GM12878 (cell line): ENCODE data around the gene UNC45A. TPM values are rescaled to one million over a fixed set of nuclear protein-coding genes. Genes with fewer than 3 reads are reported as not detected.
A peak's percentile ranks its signal among the peaks of the same experiment; 100 is the strongest.

Experiments
- ATAC-seq: fragments of 200-7000 bp; cut with Tn5 transposase; 3 replicates; pipeline ENCODE4 v1.9.1; 2020; ENCODE audit warnings: mild to moderate bottlenecking, moderate library complexity
- BruUV-seq: library from RNA; stranded (reverse); fragments of 400-500 nt; replicated peaks from 2 replicates; lab custom pipeline; 2021; lab: Mats Ljungman, UMichigan
- CTCF ChIA-PET: fragments of 300-600 bp; sonication (Branson Sonifier 250); formaldehyde crosslinking; extraction: SDS; loops from one replicate; lab custom pipeline; 2021; ENCODE audit warnings: inconsistent platforms; lab: Yijun Ruan, JAX
- POLR2A ChIA-PET: fragments of 350-600 bp; formaldehyde crosslinking; extraction: SDS; loops from one replicate; lab custom pipeline; 2021; ENCODE audit warnings: inconsistent platforms; lab: Charles Lee
- RAD21 ChIA-PET: fragments of 300-600 bp; sonication (Branson Sonifier 250); formaldehyde crosslinking; loops from one replicate; lab custom pipeline; 2023; ENCODE audit warnings: antibody characterized with exemption; ENCODE audit not compliant: unreplicated experiment; lab: Charles Lee
- SMC1A ChIA-PET: fragments of 300-600 bp; sonication (Branson Sonifier 250); formaldehyde crosslinking; loops from one replicate; lab custom pipeline; 2023; ENCODE audit not compliant: unreplicated experiment, uncharacterized antibody; lab: Charles Lee
- DNase-seq: peaks from one replicate; pipeline ENCODE4 v3.0.0-alpha.2; 2011; ENCODE audit warnings: low read depth, low spot score
- FAIRE-seq: peaks from 3 replicates; lab custom pipeline; 2011; peaks lifted over from hg19 to GRCh38; lab: Jason Lieb, UNC
- H2AFZ ChIP-seq: 2 replicates; pipeline ENCODE4 v1.6.0; 2011; ENCODE audit warnings: low read depth, low read length, control low read depth; ENCODE audit not compliant: control insufficient read depth
- H3K27ac ChIP-seq: 2 replicates; pipeline ENCODE4 v1.5.1; 2011; ENCODE audit warnings: control low read depth; ENCODE audit not compliant: control insufficient read depth, insufficient read depth
- H3K27me3 ChIP-seq, 2 experiments: replicated peaks in 1 of 2; 2 replicates each; pipeline versions ENCODE4 v1.6.0 to v1.6.1; 2011; ENCODE audit warnings: low read length in 1 of 2; ENCODE audit not compliant: control insufficient read depth in 2 of 2, insufficient read depth in 2 of 2
- H3K36me3 ChIP-seq, 2 experiments: 2 replicates each; pipeline ENCODE4 v1.5.1; 2011; ENCODE audit warnings: low read length in 1 of 2; ENCODE audit not compliant: control insufficient read depth in 2 of 2, insufficient read depth in 2 of 2
- H3K4me1 ChIP-seq: 2 replicates; pipeline ENCODE4 v1.6.1; 2011; ENCODE audit warnings: mild to moderate bottlenecking, low read length, moderate library complexity, mixed read lengths; ENCODE audit not compliant: control insufficient read depth, insufficient read depth
- H3K4me2 ChIP-seq: 2 replicates; pipeline ENCODE4 v1.6.0; 2011; ENCODE audit warnings: control low read depth; ENCODE audit not compliant: control insufficient read depth, insufficient read depth
- H3K4me3 ChIP-seq: fragments of 200-600 bp; sonication (generic); 2 replicates; pipeline ENCODE4 v1.5.1; 2016
- H3K79me2 ChIP-seq: 2 replicates; pipeline ENCODE4 v1.6.0; 2011; ENCODE audit warnings: low read length; ENCODE audit not compliant: control insufficient read depth, insufficient read depth
- H3K9ac ChIP-seq: 2 replicates; pipeline ENCODE4 v1.8.0; 2011; ENCODE audit warnings: low read length, control low read depth, mixed read lengths; ENCODE audit not compliant: control insufficient read depth, insufficient read depth
- H3K9me3 ChIP-seq: replicated peaks from 3 replicates; pipeline ENCODE4 v1.5.1; 2011; ENCODE audit warnings: mild to moderate bottlenecking, low read length; ENCODE audit not compliant: control insufficient read depth, insufficient read depth
- H4K20me1 ChIP-seq: 2 replicates; pipeline ENCODE4 v1.6.0; 2011; ENCODE audit not compliant: control insufficient read depth, insufficient read depth
- ASH2L ChIP-seq: fragments of 300-600, 200-600 bp; sonication (generic); IDR thresholded peaks from 2 replicates; pipeline ENCODE4 v1.6.1; 2017; ENCODE audit warnings: low read depth, mild to moderate bottlenecking, borderline replicate concordance
- BACH1 ChIP-seq: fragments of 450-650 bp; IDR thresholded peaks from 2 replicates; pipeline ENCODE4 v1.6.1; 2017; ENCODE audit warnings: mild to moderate bottlenecking, borderline replicate concordance
- MTA2 ChIP-seq: fragments of 450-650 bp; IDR thresholded peaks from 2 replicates; pipeline ENCODE4 v1.6.1; 2016; ENCODE audit warnings: low read depth, mild to moderate bottlenecking, moderate library complexity
- POLR2A ChIP-seq: IDR thresholded peaks from 2 replicates; pipeline ENCODE4 v1.6.1; 2011; ENCODE audit warnings: low read depth, mild to moderate bottlenecking, low read length
- SPI1 ChIP-seq: IDR thresholded peaks from 2 replicates; pipeline ENCODE4 v1.6.1; 2011; ENCODE audit warnings: low read depth, mild to moderate bottlenecking, low read length, moderate library complexity, borderline replicate concordance; ENCODE audit not compliant: insufficient read depth
- YBX1 ChIP-seq: fragments of 450-650 bp; IDR thresholded peaks from 2 replicates; pipeline ENCODE4 v1.6.1; 2016; ENCODE audit warnings: antibody characterized with exemption
- ZZZ3 ChIP-seq: IDR thresholded peaks from 2 replicates; pipeline ENCODE4 v1.6.1; 2011; ENCODE audit warnings: low read depth; ENCODE audit not compliant: control insufficient read depth, insufficient read length
- WGBS: methylation state at CpG from one replicate; pipeline ENCODE4 v1.1.6; 2016; ENCODE audit warnings: low lambda C conversion rate; ENCODE audit not compliant: insufficient replicate concordance, insufficient coverage; ENCODE audit errors: missing lambda C conversion rate; 5-methylcytosine and 5-hydroxymethylcytosine counted together
- in situ Hi-C: fragments of 300-500 bp; cut with MboI; formaldehyde crosslinking; loops from 9 replicates; pipeline ENCODE4 v1.14.3; 2018; ENCODE audit warnings: mixed read lengths
- intact Hi-C: fragments of 100-400 bp; cut with micrococcal nuclease; formaldehyde crosslinking; loops from one replicate; pipeline ENCODE4 v1.14.2; 2022; ENCODE audit not compliant: unreplicated experiment
- polyA plus RNA-seq, 11 experiments: library from polyadenylated mRNA; depleted of rRNA in 4 of 11; unstranded in 6 of 11; stranded (reverse) in 5 of 11; fragments of >200 nt; fragmentation: Nextera tagmentation in 4 of 11; fragmentation: Illumina TruSeq in 1 of 11; extraction: Ambion mirVana in 4 of 11; extraction: Trizol in 1 of 11; gene quantifications; 1 replicate in 1 of 11; 2 replicates in 10 of 11; pipeline versions ENCODE4 v1.2.1 to v1.2.3, GENCODE V29; 2011 to 2016; ENCODE audit warnings: inconsistent platforms in 2 of 11, missing spikeins in 2 of 11, low read depth in 1 of 11
- total RNA-seq, 4 experiments: library from RNA; depleted of rRNA in 3 of 4; stranded (reverse); fragments of >200 nt in 3 of 4; fragmentation: Illumina TruSeq in 1 of 4; extraction: Trizol in 1 of 4; gene quantifications; 2 replicates each; pipeline versions ENCODE4 v1.2.1 to v1.2.3, GENCODE V29; 2013 to 2021
- TF ChIP-seq, protein P1 (sequence below): IDR thresholded peaks from 2 replicates; pipeline ENCODE4 v1.6.1; 2012; ENCODE audit warnings: low read length, inconsistent platforms
- TF ChIP-seq, protein P2 (sequence below): IDR thresholded peaks from 2 replicates; pipeline ENCODE4 v1.6.1; 2012; ENCODE audit warnings: improper control_type of control experiment, low read depth, low read length; ENCODE audit not compliant: insufficient replicate concordance

UNC45A gene
- total and polyA plus RNA-seq, 10 of the 15 experiments (the other 5 are each of a cell fraction or from before 2014, with no cell fraction given) = 10.3 to 57.8 (median 40.5) TPM

DNA sequence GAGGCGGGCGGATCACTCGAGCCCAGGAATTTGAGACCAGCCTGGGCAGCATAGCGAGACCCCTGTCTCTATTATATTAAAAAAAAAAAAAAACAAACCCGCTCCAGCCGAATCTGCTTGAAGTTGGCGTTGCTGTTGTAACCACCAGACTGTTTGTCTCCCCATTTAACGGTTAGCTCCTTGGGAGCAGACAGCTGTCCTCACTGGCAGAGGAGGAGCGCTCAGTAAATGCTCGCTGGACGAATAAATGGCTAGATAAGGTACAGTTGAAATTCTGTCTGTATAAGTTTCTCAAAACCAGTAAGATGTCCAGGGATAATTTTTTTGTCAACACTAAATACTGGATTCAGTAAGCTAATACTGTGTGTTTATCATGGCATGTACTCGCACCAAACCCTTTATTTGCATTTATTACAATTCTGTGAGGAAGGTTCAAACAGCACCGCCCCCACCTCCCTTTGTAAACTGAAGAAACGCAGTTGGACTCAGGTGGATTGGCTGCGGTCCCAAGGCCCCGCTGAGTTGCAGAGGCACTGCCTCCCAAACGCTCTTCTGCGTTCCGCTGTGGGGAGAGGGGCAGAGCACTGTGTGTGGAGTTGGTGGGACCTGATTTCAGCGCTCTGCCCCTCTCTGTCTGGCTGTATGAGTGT, 20.7 kb downstream of the UNC45A start:
- TF ChIP-seq POLR2A (peak; percentile 36; the same call in 1 of the 2 replicates), MTA2 (no peak), ZZZ3 (no peak), BACH1 (no peak), ASH2L (no peak), SPI1 (no peak), YBX1 (no peak)
- TF ChIP-seq, protein P1, sequence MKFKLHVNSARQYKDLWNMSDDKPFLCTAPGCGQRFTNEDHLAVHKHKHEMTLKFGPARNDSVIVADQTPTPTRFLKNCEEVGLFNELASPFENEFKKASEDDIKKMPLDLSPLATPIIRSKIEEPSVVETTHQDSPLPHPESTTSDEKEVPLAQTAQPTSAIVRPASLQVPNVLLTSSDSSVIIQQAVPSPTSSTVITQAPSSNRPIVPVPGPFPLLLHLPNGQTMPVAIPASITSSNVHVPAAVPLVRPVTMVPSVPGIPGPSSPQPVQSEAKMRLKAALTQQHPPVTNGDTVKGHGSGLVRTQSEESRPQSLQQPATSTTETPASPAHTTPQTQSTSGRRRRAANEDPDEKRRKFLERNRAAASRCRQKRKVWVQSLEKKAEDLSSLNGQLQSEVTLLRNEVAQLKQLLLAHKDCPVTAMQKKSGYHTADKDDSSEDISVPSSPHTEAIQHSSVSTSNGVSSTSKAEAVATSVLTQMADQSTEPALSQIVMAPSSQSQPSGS = no peak
- TF ChIP-seq, protein P2, sequence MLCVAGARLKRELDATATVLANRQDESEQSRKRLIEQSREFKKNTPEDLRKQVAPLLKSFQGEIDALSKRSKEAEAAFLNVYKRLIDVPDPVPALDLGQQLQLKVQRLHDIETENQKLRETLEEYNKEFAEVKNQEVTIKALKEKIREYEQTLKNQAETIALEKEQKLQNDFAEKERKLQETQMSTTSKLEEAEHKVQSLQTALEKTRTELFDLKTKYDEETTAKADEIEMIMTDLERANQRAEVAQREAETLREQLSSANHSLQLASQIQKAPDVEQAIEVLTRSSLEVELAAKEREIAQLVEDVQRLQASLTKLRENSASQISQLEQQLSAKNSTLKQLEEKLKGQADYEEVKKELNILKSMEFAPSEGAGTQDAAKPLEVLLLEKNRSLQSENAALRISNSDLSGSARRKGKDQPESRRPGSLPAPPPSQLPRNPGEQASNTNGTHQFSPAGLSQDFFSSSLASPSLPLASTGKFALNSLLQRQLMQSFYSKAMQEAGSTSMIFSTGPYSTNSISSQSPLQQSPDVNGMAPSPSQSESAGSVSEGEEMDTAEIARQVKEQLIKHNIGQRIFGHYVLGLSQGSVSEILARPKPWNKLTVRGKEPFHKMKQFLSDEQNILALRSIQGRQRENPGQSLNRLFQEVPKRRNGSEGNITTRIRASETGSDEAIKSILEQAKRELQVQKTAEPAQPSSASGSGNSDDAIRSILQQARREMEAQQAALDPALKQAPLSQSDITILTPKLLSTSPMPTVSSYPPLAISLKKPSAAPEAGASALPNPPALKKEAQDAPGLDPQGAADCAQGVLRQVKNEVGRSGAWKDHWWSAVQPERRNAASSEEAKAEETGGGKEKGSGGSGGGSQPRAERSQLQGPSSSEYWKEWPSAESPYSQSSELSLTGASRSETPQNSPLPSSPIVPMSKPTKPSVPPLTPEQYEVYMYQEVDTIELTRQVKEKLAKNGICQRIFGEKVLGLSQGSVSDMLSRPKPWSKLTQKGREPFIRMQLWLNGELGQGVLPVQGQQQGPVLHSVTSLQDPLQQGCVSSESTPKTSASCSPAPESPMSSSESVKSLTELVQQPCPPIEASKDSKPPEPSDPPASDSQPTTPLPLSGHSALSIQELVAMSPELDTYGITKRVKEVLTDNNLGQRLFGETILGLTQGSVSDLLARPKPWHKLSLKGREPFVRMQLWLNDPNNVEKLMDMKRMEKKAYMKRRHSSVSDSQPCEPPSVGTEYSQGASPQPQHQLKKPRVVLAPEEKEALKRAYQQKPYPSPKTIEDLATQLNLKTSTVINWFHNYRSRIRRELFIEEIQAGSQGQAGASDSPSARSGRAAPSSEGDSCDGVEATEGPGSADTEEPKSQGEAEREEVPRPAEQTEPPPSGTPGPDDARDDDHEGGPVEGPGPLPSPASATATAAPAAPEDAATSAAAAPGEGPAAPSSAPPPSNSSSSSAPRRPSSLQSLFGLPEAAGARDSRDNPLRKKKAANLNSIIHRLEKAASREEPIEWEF = no peak
- peak overlapping the region; percentile 78 for H3K4me2 ChIP-seq
- RAD21 ChIA-PET = interaction anchor here (0.8 to 4.5 kb wide), 6 partner anchors 16 to 94 kb away, joined by 3 to 24 read pairs (median 3); partner anchors contain the start of genes HDDC3 and UNC45A
- H4K20me1 ChIP-seq = no peaks in the 10 kb centered on the region
- FAIRE-seq (no peak), DNase-seq (no peak), ATAC-seq (no peak)
- peak overlapping the region; percentile 98 for H3K9ac ChIP-seq
- SMC1A ChIA-PET = interaction anchor here (1.0 to 4.1 kb wide), 6 partner anchors 16 to 77 kb away, joined by 3 to 18 read pairs (median 8); partner anchors contain the start of genes HDDC3 and UNC45A
- intact Hi-C loops = loop anchor here (1.0 to 5.0 kb wide), 4 partner anchors 37 to 316 kb away; partner anchors contain the start of genes PRC1 and VPS33B
- peak overlapping the region; percentile 98 for H3K27ac ChIP-seq
- peaks cover 17 to 20% of the 10 kb centered on the region in 2 experiments for H3K36me3 ChIP-seq
- 18% methylated on average over 20 of the region's 20 CpGs for WGBS
- POLR2A ChIA-PET = interaction anchor here (0.6 to 3.6 kb wide), 3 partner anchors 17 to 42 kb away, joined by 5 to 26 read pairs (median 5); no protein-coding TSS in a partner anchor
- no peak overlapping the region for H2AFZ ChIP-seq
- no peaks in the 10 kb centered on the region for H3K9me3 ChIP-seq
- peak overlapping the region; percentile 87 for H3K4me3 ChIP-seq
- H3K4me1 ChIP-seq = peaks cover 3% of the 10 kb centered on the region; the same call in 1 of the 2 replicates
- no peaks in the 10 kb centered on the region for H3K27me3 ChIP-seq
- no TSS peak for BruUV-seq
- CTCF ChIA-PET = interaction anchor here (0.5 to 6.4 kb wide), 21 partner anchors 11 to 320 kb away, joined by 3 to 74 read pairs (median 5); partner anchors contain the start of genes HDDC3, PRC1 and UNC45A
- in situ Hi-C loops = loop anchor here (25.0 kb wide), 1 partner anchor 1368 kb away; the partner anchor contains the start of gene TICRR
- peaks cover 24% of the 10 kb centered on the region for H3K79me2 ChIP-seq
